ENCODE data around the gene DUS1L.

DNA sequence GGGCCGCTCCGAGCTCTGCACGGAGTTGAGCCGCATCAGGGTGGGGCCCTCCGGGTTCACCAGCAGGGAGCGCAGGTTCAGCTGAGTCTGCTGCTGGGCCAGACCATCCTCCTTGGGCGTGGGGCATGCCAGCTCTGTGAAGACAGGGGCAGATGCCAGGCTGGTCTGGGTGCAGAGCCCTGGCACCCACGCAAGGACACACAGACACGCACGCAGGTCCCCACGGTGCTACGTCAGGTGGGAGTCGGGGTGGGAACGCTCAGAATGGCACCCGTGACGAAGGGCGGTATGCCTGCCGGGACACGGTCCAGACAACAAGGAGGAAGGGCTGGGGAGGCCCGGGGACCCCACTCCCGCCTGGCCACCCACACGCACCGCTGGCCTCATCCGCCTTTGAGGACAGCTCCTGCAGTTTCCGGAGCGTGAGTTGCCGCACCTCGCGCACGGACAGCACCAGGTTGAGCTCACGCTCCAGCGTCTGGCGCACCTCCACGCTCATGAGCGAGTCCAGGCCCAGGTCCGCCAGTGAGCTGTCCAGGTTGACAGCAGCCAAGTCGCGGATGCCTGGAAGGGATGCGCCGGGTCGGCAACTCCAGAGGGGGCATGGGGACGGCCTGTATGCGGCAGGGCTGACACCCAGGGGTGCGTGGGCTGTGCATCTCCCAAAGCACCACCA lies 15.3 kb upstream of the DUS1L start:
- TF ChIP-seq, protein P1, sequence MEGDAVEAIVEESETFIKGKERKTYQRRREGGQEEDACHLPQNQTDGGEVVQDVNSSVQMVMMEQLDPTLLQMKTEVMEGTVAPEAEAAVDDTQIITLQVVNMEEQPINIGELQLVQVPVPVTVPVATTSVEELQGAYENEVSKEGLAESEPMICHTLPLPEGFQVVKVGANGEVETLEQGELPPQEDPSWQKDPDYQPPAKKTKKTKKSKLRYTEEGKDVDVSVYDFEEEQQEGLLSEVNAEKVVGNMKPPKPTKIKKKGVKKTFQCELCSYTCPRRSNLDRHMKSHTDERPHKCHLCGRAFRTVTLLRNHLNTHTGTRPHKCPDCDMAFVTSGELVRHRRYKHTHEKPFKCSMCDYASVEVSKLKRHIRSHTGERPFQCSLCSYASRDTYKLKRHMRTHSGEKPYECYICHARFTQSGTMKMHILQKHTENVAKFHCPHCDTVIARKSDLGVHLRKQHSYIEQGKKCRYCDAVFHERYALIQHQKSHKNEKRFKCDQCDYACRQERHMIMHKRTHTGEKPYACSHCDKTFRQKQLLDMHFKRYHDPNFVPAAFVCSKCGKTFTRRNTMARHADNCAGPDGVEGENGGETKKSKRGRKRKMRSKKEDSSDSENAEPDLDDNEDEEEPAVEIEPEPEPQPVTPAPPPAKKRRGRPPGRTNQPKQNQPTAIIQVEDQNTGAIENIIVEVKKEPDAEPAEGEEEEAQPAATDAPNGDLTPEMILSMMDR (IDR thresholded peaks at IDR 0.05; ENCODE audit: borderline replicate concordance, extremely low read depth, low read length, poor library complexity, severe bottlenecking): no peak
- no peak for TF ChIP-seq EZH2 (IDR thresholded peaks at IDR 0.05; ENCODE audit: borderline replicate concordance, low read depth, low read length, severe bottlenecking)

Measured in DND-41 (cell line).